Posterior vena cava (tissue), 2 donors: ENCODE results near the gene NTN4. TPM values are rescaled to one million over a fixed set of nuclear protein-coding genes. Genes with fewer than 3 reads are reported as not detected.

Experiments used
- DNase-seq: peaks from one replicate; pipeline ENCODE4 v3.0.0-alpha.2; 2020; ENCODE audit warnings: low spot score
- intact Hi-C, 2 donors: fragments of 100-400 bp; cut with DNase I; formaldehyde crosslinking; loops; one replicate each; pipeline versions ENCODE4 v1.14.1 to v1.14.2; 2022 to 2023
- total RNA-seq, 2 donors: library from RNA; stranded (reverse); fragmentation: NEBNext Ultra II Directional; extraction: Animal tissue kit (Norgen Biotek cat#: 25700); gene quantifications; one replicate each; pipeline ENCODE4 v1.2.1, GENCODE V29; 2021
- donor health status: DM: yes; HTN: yes; CAD: no.
- donor health status: DM: yes; HTN: yes; CAD: no.

The NTN4 gene
- total RNA-seq, 2 donors from 2014 or later: 20.5 to 24.6 TPM

GRCh38 chr12:95723693-95724384 lies 66.7 kb downstream of the NTN4 start:
- no peak for DNase-seq
- intact Hi-C loops: no loop called here

GRCh38 chr12:95721320-95721719 lies 69.2 kb downstream of the NTN4 start:
- intact Hi-C loops: no loop called here
- no peak for DNase-seq

GRCh38 chr12:95720146-95720545 lies 70.4 kb downstream of the NTN4 start:
- no peak for DNase-seq
- intact Hi-C loops: no loop called here

- no peak for DNase-seq
- intact Hi-C loops: no loop called here
Observed at GRCh38 chr12:95718772-95719171, 71.8 kb downstream of the NTN4 start.

- intact Hi-C loops: no loop called here
- DNase-seq: no peak
Observed at GRCh38 chr12:95718006-95718431, 72.5 kb downstream of the NTN4 start.

- DNase-seq: no peak
- intact Hi-C loops: no loop called here
Observed at GRCh38 chr12:95717316-95717928, 73.1 kb downstream of the NTN4 start.

- DNase-seq: no peak
- intact Hi-C loops: no loop called here
Observed at GRCh38 chr12:95715177-95715576, 75.4 kb downstream of the NTN4 start.

GRCh38 chr12:95712269-95712668 lies 78.3 kb downstream of the NTN4 start:
- DNase-seq: no peak
- intact Hi-C loops: no loop called here

- no peak for DNase-seq
- intact Hi-C loops: no loop called here
Observed at GRCh38 chr12:95710386-95710785, 80.2 kb downstream of the NTN4 start.

GRCh38 chr12:95709152-95709551 lies 81.4 kb downstream of the NTN4 start:
- intact Hi-C loops: no loop called here
- no peak for DNase-seq

GRCh38 chr12:95705143-95705542 lies 85.4 kb downstream of the NTN4 start:
- no peak for DNase-seq
- intact Hi-C loops: no loop called here

- no peak for DNase-seq
- intact Hi-C loops: no loop called here
Observed at GRCh38 chr12:95703986-95704385, 86.6 kb downstream of the NTN4 start.

GRCh38 chr12:95701722-95702418 lies 88.7 kb downstream of the NTN4 start:
- intact Hi-C loops: no loop called here
- DNase-seq: no peak

GRCh38 chr12:95701275-95701674 lies 89.3 kb downstream of the NTN4 start:
- no peak for DNase-seq
- intact Hi-C loops: no loop called here

- intact Hi-C loops: loop anchor here in 1 of 2 donors (1.0 kb wide), 1 partner anchor 47 kb away; no protein-coding TSS in a partner anchor
Observed at GRCh38 chr12:95700316-95700785, 90.2 kb downstream of the NTN4 start.

GRCh38 chr12:95699579-95699978 lies 91.0 kb downstream of the NTN4 start:
- intact Hi-C loops: no loop called here
- DNase-seq: no peak

More at GRCh38 chr12:95700316-95700785, 90.2 kb downstream of the NTN4 start:
- DNase-seq: no peak

GRCh38 chr12:95694136-95694535 lies 96.4 kb downstream of the NTN4 start:
- DNase-seq: no peak
- intact Hi-C loops: no loop called here

- no peak for DNase-seq
- intact Hi-C loops: no loop called here
Observed at GRCh38 chr12:95693689-95694088, 96.9 kb downstream of the NTN4 start.

- DNase-seq: no peak
- intact Hi-C loops: no loop called here
Observed at GRCh38 chr12:95690861-95691635, 99.5 kb downstream of the NTN4 start.

- intact Hi-C loops: no loop called here
- DNase-seq: no peak
Observed at GRCh38 chr12:95687937-95688336, 102.6 kb downstream of the NTN4 start.
